ENCODE results near the gene PTPRB.

The PTPRB gene

DNA sequence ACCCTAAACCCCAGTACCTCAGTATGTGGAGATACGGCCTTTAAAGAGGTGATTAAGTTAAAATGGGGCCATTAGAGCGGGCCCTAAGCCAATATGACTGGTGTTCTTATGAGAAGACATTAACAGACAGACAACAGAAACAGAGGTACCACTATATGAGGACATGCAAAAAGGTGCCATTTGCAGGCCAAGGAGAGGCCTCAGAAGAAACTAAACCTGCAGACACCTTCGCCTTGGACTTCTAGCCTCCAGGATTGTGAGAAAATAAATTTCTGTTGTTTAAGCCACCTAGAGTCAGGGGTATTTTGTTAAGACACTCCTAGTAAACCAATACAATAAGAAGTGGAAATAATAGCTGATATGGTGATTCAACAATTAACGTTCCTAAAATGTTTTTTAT lies 32.6 kb downstream of the PTPRB start:
- Histone ChIP-seq H3K9ac (ENCODE audit: low read depth in 1 of 2, low read length in 2 of 2) (no peak overlapping the region), H3K9me3 (ENCODE audit: control insufficient read depth in 2 of 2, low read length in 2 of 2) (no peaks in the 10 kb centered on the region), H3K27me3 (ENCODE audit: control insufficient read depth in 2 of 2, insufficient read depth in 2 of 2, low read length in 2 of 2) (no peaks in the 10 kb centered on the region), H3K4me1 (ENCODE audit: control insufficient read depth in 2 of 2, insufficient read depth in 2 of 2, low read length in 2 of 2) (peaks cover 5 to 6% of the 10 kb centered on the region in 2 donors), H3K4me3 (ENCODE audit: low read length in 2 of 2) (no peak overlapping the region), H3K36me3 (ENCODE audit: control insufficient read depth in 2 of 2, insufficient read depth in 2 of 2, low read length in 2 of 2) (no peaks in the 10 kb centered on the region), H3K27ac (ENCODE audit: low read depth in 2 of 2, low read length in 2 of 2) (no peak overlapping the region)

GRCh38 chr12:70603044-70603443 lies 34.2 kb downstream of the PTPRB start:
- Histone ChIP-seq H3K9ac (ENCODE audit: low read depth in 1 of 2, low read length in 2 of 2) (no peak overlapping the region), H3K27me3 (ENCODE audit: control insufficient read depth in 2 of 2, insufficient read depth in 2 of 2, low read length in 2 of 2) (no peaks in the 10 kb centered on the region), H3K4me1 (ENCODE audit: control insufficient read depth in 2 of 2, insufficient read depth in 2 of 2, low read length in 2 of 2) (no peaks in the 10 kb centered on the region), H3K9me3 (ENCODE audit: control insufficient read depth in 2 of 2, low read length in 2 of 2) (no peaks in the 10 kb centered on the region), H3K36me3 (ENCODE audit: control insufficient read depth in 2 of 2, insufficient read depth in 2 of 2, low read length in 2 of 2) (no peaks in the 10 kb centered on the region), H3K27ac (ENCODE audit: low read depth in 2 of 2, low read length in 2 of 2) (no peak overlapping the region), H3K4me3 (ENCODE audit: low read length in 2 of 2) (no peak overlapping the region)

DNA sequence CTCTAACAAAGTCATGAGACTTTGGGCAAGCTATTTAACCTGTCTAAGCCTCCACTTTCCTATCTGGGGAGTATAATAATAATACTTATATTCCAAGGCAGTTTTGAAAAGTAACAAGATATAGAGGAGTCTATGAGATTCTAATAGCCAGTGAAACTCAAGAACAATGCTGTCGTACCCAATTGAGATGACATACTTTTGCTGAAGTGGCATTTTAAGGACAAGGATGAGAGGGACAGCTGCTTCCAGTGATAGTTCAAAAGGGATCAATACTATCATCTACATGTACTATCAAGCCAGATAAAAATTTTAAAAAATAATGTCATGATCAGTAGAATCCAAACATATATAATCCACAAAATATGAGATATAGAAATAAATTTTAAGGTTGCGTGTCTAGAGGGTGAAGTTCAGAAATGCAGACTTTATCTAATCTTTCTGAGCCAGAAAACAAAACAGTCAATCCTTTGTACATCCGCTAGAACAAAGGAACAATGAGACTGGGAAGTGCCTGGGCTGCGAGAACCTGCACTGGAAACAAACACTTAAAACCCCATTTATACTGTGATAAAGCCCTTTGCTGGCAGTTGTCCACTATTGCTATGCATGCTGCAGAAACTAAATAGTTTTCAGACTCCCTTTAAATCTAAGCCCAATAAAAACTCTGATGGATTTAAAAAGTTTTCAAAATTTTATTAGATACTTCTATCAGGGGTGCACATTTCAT lies 38.6 kb downstream of the PTPRB start:
- Histone ChIP-seq H3K4me1 (ENCODE audit: control insufficient read depth in 2 of 2, insufficient read depth in 2 of 2, low read length in 2 of 2) (no peaks in the 10 kb centered on the region), H3K4me3 (ENCODE audit: low read length in 2 of 2) (no peak overlapping the region), H3K27ac (ENCODE audit: low read depth in 2 of 2, low read length in 2 of 2) (no peak overlapping the region), H3K36me3 (ENCODE audit: control insufficient read depth in 2 of 2, insufficient read depth in 2 of 2, low read length in 2 of 2) (peaks cover 0 to 3% of the 10 kb centered on the region in 2 donors), H3K27me3 (ENCODE audit: control insufficient read depth in 2 of 2, insufficient read depth in 2 of 2, low read length in 2 of 2) (no peaks in the 10 kb centered on the region), H3K9ac (ENCODE audit: low read depth in 1 of 2, low read length in 2 of 2) (no peak overlapping the region), H3K9me3 (ENCODE audit: control insufficient read depth in 2 of 2, low read length in 2 of 2) (no peaks in the 10 kb centered on the region)

- H3K4me3 ChIP-seq (ENCODE audit: low read length in 2 of 2): no peak overlapping the region
- no peak overlapping the region for H3K9ac ChIP-seq (ENCODE audit: low read depth in 1 of 2, low read length in 2 of 2)
- H3K27me3 ChIP-seq (ENCODE audit: control insufficient read depth in 2 of 2, insufficient read depth in 2 of 2, low read length in 2 of 2): no peaks in the 10 kb centered on the region
- H3K27ac ChIP-seq (ENCODE audit: low read depth in 2 of 2, low read length in 2 of 2): no peak overlapping the region
- H3K9me3 ChIP-seq (ENCODE audit: control insufficient read depth in 2 of 2, low read length in 2 of 2): no peaks in the 10 kb centered on the region
- H3K36me3 ChIP-seq (ENCODE audit: control insufficient read depth in 2 of 2, insufficient read depth in 2 of 2, low read length in 2 of 2): peaks cover 4 to 7% of the 10 kb centered on the region in 2 donors
- H3K4me1 ChIP-seq (ENCODE audit: control insufficient read depth in 2 of 2, insufficient read depth in 2 of 2, low read length in 2 of 2): no peaks in the 10 kb centered on the region
Measured at GRCh38 chr12:70592664-70593063, 44.6 kb downstream of the PTPRB start.

DNA sequence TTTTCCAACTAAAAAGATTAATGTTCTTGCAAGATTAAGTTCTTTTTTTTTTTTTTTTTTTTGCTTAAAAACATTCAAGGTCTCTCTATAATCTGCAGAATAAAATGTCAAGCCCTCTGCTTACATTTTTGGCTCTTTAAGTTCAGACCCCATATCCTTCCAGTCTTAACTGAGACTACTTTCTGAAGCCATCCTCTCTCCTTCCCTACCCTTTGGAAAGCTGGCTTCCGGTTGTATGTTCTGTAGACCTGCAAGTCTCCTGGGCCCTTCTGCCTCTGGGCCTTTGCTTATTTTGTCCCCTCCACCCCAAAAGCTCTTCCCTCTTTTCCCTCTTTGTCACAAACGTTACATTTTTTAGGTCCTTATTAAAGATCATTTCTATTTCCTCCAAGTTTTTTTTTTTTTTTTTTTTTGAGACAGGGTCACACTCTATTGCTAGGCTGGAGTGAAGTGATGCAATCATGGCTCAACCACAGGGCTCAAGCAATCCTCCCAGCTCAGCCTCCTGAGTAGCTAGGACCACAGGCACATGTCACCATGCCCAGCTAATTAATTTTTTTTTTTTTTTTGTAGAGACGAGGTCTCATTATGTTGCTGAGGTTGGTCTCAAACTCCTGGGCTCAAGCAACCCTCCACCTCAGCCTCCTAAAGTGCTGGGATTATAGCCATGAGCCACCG lies 46.5 kb downstream of the PTPRB start:
- no peaks in the 10 kb centered on the region for H3K27me3 ChIP-seq (ENCODE audit: control insufficient read depth in 2 of 2, insufficient read depth in 2 of 2, low read length in 2 of 2)
- no peaks in the 10 kb centered on the region for H3K4me1 ChIP-seq (ENCODE audit: control insufficient read depth in 2 of 2, insufficient read depth in 2 of 2, low read length in 2 of 2)
- H3K9ac ChIP-seq (ENCODE audit: low read depth in 1 of 2, low read length in 2 of 2): no peak overlapping the region
- H3K27ac ChIP-seq (ENCODE audit: low read depth in 2 of 2, low read length in 2 of 2): no peak overlapping the region
- H3K36me3 ChIP-seq (ENCODE audit: control insufficient read depth in 2 of 2, insufficient read depth in 2 of 2, low read length in 2 of 2): peaks cover 7 to 13% of the 10 kb centered on the region in 2 donors
- no peak overlapping the region for H3K4me3 ChIP-seq (ENCODE audit: low read length in 2 of 2)
- H3K9me3 ChIP-seq (ENCODE audit: control insufficient read depth in 2 of 2, low read length in 2 of 2): no peaks in the 10 kb centered on the region

DNA sequence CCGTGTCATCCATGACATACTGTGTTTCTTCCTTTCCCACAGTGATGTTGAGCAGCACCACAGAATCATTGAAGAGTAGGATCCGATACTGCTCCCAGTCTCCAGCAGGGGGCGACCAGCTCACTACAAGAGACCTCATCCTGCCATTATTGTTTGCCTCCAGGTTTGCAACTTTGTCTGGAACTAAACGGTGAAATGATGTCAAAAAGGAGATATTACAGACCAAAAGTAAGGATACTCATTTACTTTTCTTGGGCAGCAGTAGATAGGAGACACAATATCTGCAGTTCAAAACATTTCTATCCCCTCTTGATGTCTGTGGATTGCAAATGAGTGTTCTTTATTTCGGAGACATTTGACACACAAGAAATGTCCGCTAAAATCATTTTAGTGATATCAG lies 47.2 kb downstream of the PTPRB start:
- Histone ChIP-seq H3K27ac (ENCODE audit: low read depth in 2 of 2, low read length in 2 of 2) (no peak overlapping the region), H3K9me3 (ENCODE audit: control insufficient read depth in 2 of 2, low read length in 2 of 2) (no peaks in the 10 kb centered on the region), H3K27me3 (ENCODE audit: control insufficient read depth in 2 of 2, insufficient read depth in 2 of 2, low read length in 2 of 2) (no peaks in the 10 kb centered on the region), H3K36me3 (ENCODE audit: control insufficient read depth in 2 of 2, insufficient read depth in 2 of 2, low read length in 2 of 2) (peaks cover 7 to 13% of the 10 kb centered on the region in 2 donors), H3K9ac (ENCODE audit: low read depth in 1 of 2, low read length in 2 of 2) (no peak overlapping the region), H3K4me1 (ENCODE audit: control insufficient read depth in 2 of 2, insufficient read depth in 2 of 2, low read length in 2 of 2) (no peaks in the 10 kb centered on the region), H3K4me3 (ENCODE audit: low read length in 2 of 2) (no peak overlapping the region)

DNA sequence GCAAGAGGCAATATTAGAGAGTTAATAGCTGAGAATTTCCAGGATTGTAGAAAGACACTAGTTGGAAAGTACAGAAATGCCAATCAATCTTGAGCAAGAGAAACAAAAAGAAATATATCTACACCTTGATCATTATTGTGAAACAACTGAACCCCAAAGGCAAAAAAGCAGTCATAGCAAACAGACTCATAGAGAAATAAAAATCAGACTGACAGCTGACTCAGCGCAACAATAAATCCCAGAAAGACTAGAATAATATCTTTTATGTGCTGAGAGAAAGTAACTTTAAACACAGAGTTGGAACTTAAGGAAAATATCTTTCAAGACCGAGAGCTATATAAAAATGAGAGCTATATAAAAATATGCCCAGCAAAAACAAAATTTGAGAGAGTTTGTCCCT lies 52.9 kb downstream of the PTPRB start:
- no peak overlapping the region for H3K9ac ChIP-seq (ENCODE audit: low read depth in 1 of 2, low read length in 2 of 2)
- no peaks in the 10 kb centered on the region for H3K27me3 ChIP-seq (ENCODE audit: control insufficient read depth in 2 of 2, insufficient read depth in 2 of 2, low read length in 2 of 2)
- no peak overlapping the region for H3K4me3 ChIP-seq (ENCODE audit: low read length in 2 of 2)
- no peaks in the 10 kb centered on the region for H3K4me1 ChIP-seq (ENCODE audit: control insufficient read depth in 2 of 2, insufficient read depth in 2 of 2, low read length in 2 of 2)
- H3K27ac ChIP-seq (ENCODE audit: low read depth in 2 of 2, low read length in 2 of 2): no peak overlapping the region
- no peaks in the 10 kb centered on the region for H3K9me3 ChIP-seq (ENCODE audit: control insufficient read depth in 2 of 2, low read length in 2 of 2)
- peaks cover 3 to 10% of the 10 kb centered on the region in 2 donors for H3K36me3 ChIP-seq (ENCODE audit: control insufficient read depth in 2 of 2, insufficient read depth in 2 of 2, low read length in 2 of 2)

DNA sequence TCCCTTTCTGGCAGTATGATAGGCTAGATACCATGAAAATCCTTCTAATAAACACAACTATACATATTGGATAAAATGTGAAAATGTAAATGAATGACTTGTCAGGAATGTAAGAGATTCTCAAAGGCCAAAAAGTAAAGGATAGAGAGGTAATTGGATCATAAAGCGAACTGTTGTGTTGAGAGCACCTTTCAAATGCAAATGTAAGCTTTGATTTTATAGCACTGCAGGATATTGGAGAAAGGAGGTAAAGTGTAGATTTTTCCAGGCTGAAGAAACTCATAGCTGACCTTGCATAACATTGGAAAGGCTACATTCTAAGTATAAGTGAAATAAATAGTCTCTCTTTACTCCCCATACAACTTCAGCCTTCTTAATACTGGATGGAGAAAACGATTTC lies 54.0 kb downstream of the PTPRB start:
- H3K27me3 ChIP-seq (ENCODE audit: control insufficient read depth in 2 of 2, insufficient read depth in 2 of 2, low read length in 2 of 2): no peaks in the 10 kb centered on the region
- no peaks in the 10 kb centered on the region for H3K9me3 ChIP-seq (ENCODE audit: control insufficient read depth in 2 of 2, low read length in 2 of 2)
- peaks cover 3 to 10% of the 10 kb centered on the region in 2 donors for H3K36me3 ChIP-seq (ENCODE audit: control insufficient read depth in 2 of 2, insufficient read depth in 2 of 2, low read length in 2 of 2)
- no peaks in the 10 kb centered on the region for H3K4me1 ChIP-seq (ENCODE audit: control insufficient read depth in 2 of 2, insufficient read depth in 2 of 2, low read length in 2 of 2)
- H3K9ac ChIP-seq (ENCODE audit: low read depth in 1 of 2, low read length in 2 of 2): no peak overlapping the region
- no peak overlapping the region for H3K27ac ChIP-seq (ENCODE audit: low read depth in 2 of 2, low read length in 2 of 2)
- no peak overlapping the region for H3K4me3 ChIP-seq (ENCODE audit: low read length in 2 of 2)

DNA sequence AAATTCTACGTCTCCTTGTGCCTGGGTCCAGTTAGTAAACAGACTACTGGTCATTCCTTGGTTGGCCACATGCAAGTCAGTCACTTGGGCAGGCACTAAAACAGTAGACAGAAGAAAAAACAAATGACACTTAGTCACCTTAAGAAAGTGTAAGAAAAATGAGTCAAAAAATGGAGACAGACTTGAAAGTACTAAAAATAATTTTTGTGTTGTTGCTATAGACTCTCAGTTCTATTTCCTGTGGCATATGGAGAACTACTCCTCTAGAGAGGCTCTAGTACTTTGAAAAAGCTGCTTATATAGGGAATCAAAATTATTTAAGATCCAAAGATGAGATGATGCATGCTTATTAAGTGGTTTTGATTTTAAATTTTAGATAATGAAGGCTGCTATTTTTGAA lies 56.0 kb downstream of the PTPRB start:
- Histone ChIP-seq H3K4me1 (ENCODE audit: control insufficient read depth in 2 of 2, insufficient read depth in 2 of 2, low read length in 2 of 2) (no peaks in the 10 kb centered on the region), H3K36me3 (ENCODE audit: control insufficient read depth in 2 of 2, insufficient read depth in 2 of 2, low read length in 2 of 2) (peaks cover under 1 to 4% of the 10 kb centered on the region in 2 donors), H3K27me3 (ENCODE audit: control insufficient read depth in 2 of 2, insufficient read depth in 2 of 2, low read length in 2 of 2) (no peaks in the 10 kb centered on the region), H3K9ac (ENCODE audit: low read depth in 1 of 2, low read length in 2 of 2) (no peak overlapping the region), H3K4me3 (ENCODE audit: low read length in 2 of 2) (no peak overlapping the region), H3K27ac (ENCODE audit: low read depth in 2 of 2, low read length in 2 of 2) (no peak overlapping the region), H3K9me3 (ENCODE audit: control insufficient read depth in 2 of 2, low read length in 2 of 2) (no peaks in the 10 kb centered on the region)

- no peaks in the 10 kb centered on the region for H3K27me3 ChIP-seq (ENCODE audit: control insufficient read depth in 2 of 2, insufficient read depth in 2 of 2, low read length in 2 of 2)
- peaks cover 0 to 5% of the 10 kb centered on the region in 2 donors for H3K36me3 ChIP-seq (ENCODE audit: control insufficient read depth in 2 of 2, insufficient read depth in 2 of 2, low read length in 2 of 2)
- no peaks in the 10 kb centered on the region for H3K4me1 ChIP-seq (ENCODE audit: control insufficient read depth in 2 of 2, insufficient read depth in 2 of 2, low read length in 2 of 2)
- H3K4me3 ChIP-seq (ENCODE audit: low read length in 2 of 2): no peak overlapping the region
- no peak overlapping the region for H3K27ac ChIP-seq (ENCODE audit: low read depth in 2 of 2, low read length in 2 of 2)
- no peaks in the 10 kb centered on the region for H3K9me3 ChIP-seq (ENCODE audit: control insufficient read depth in 2 of 2, low read length in 2 of 2)
- no peak overlapping the region for H3K9ac ChIP-seq (ENCODE audit: low read depth in 1 of 2, low read length in 2 of 2)
Measured at GRCh38 chr12:70577283-70577634, 60.0 kb downstream of the PTPRB start.
